Measurements from ENCODE around the gene TMEM131L.
"Not testable (repeated sequence)": the region's sequence is repeated elsewhere in the genome, so short reads cannot be mapped to it uniquely, and the experiment has no call there.

The TMEM131L gene

DNA sequence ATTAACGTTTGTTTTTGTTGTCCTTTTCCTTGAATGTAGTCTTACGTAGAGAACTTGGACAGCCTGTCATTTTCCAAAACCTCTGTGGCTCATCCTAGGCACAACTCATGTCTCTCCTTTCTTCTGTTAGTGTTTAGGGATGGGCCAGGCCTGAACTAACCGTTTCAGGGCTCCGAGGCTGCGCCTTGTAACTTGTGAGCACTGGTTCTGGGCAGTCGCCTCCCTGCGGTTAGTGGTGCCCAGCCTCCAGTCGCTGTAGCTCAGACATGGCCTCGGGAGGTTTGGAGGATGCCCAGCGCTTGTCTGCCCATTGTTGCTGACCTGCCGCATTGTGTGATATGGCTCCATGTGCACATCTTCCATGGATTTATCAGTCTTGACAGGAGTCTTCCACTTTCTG, 32.8 kb downstream of the TMEM131L start:
- no peak for DNase-seq (ENCODE audit: low read depth)

DNA sequence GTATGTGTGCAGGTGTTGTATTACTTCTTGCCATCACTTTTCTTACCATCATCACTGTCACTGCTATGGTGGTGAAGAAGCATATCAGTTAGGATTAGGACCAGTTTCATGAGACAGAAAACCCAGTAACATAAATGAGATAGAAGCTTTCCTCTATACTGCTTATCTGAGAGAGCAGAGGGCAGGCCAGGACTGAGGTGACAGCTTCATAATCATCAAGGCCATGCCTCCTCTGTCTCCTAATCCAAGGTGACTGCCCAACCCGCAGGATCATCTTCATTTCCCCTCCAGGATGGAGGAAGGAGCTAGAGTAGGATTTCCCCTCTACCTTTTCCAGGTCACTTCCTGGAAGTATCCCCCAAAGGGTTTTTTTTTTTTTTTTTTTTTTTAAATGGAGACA, 35.4 kb downstream of the TMEM131L start:
- no peak for DNase-seq (ENCODE audit: low read depth)

DNA sequence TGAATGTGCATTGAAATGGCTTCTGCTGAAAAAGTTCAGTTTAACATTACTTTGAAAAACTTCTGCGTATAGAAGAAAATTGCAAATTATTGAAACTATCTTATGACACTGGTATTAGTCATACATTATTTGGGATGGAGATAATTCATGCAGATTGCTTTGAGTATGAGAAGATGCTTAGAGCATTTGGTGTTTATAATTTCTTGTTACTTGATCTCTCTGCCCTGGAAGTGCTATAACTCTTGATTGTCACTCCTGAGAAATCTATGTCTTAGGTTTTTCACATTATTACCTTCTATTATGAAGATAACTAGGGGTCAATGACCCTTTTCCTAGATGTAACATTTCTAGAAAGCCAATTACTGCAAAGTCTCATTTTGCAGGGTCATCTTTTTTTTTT, 36.4 kb downstream of the TMEM131L start:
- no peak for DNase-seq (ENCODE audit: low read depth)

DNA sequence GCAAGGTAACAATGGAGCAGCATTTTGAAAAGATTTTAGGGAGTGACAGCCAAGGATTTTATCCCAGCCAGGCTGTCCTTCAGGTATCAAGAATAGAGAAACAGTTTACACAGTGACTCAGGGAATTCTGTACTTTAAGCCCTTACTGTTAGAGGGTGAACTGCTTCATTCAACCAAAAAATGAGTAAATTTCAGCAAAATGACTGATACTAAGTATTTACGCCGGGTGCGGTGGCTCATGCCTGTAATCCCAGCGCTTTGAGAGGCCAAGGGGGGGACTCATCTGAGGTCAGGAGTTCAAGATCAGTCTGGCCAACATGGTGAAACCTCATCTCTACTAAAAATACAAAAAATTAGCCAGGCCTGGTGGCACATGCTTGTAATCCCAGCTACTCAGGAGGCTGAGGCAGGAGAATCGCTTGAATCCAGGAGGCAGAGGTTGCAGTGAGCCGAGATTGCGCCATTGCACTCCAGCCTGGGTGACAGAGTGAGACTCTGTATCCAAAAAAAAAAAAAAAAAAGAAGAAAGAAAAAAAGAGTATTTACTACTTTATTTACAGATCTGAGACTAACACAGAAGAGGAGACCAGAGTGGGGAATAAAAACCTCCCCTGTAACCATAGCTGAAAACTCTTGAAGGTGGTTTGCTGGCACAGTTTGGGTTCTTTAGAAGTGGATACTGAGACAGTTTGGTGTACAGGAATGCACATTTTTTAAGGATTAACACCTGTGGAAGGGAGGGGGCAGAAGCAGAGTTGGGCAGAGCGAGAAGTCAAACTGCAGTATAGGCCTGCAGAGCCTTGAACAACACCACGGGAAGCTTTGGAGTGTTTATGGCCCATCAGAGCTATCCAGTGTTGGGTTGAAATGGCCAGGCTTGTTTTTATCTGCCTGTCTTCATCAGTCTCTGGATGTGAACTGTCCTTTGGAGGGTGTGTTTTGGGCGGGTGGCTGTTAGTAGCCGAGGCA, 40.5 kb downstream of the TMEM131L start:
- DNase-seq (ENCODE audit: low read depth): no peak

DNA sequence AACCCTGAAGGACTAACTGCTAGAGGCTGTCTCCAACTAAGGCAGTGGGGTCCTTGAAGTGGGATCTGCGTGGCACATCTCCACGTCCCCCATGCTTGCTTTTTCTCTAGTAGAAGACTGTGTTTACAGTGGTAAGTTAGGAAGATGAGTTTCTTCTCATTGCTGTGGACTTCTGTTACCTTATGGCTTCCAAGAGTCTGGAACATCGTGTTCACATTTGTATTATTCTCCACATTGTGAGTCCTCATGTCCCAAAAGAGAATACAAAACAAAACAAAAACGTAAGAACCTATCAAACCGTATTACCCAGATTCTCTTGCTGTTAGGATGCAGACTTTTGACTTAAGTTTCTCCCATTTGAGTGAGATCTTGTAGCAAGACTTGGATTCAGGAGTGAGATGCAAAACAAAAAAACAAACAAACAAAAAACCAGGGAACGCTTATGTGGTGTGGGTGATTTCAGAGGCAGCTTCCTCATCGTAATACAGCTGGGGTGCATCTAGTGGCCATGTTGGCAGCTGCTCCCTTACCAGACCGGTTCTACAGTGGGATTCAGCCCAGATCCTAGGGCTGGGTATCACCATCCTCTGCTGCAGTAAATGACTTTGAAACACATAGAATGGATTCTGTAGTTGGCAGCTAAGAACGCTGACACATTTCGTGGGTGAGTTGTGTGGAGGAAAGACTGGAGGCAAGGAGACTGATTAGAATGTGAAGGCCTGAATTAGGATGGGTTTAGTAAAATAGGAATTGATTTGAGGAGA, 41.3 kb downstream of the TMEM131L start:
- DNase-seq (ENCODE audit: low read depth): no peak

DNA sequence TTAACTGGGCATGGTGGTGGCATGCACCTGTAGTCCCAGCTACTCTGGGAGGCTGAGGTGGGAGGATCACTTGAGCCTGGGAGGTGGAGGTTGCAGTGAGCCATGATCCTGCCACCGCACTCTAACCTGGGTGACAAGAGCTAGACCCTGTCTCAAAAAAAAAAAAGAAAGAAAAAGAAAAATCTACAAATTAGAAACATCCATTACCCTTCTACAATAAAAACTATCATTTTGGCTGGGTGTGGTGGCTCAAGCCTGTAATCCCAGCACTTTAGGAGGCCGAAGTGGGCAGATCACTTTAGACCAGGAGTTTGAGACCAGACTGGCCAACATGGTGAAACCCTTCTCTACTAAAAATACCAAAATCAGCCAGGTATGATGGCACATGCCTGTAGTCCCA, 43.1 kb downstream of the TMEM131L start:
- not testable (repeated sequence) for DNase-seq (ENCODE audit: low read depth)

DNA sequence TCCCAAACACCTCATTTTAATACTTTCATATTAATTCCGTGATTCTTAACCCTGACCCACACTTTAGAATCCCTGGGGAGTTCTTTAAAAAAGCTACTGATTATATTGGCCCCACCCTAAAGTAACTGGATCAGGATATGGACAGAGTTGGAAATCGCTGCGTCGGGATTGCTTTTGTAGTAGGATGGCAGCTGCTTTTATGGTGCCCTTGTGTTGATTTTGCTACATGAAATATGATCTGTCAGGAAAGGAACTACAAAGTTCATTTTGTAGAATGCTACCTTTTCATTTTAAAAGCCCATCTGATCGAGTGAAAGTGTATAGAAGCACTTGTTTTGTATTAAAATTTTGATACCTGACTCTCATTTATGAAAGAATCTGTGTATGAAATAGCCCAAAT, 43.6 kb downstream of the TMEM131L start:
- no peak for DNase-seq (ENCODE audit: low read depth)

DNA sequence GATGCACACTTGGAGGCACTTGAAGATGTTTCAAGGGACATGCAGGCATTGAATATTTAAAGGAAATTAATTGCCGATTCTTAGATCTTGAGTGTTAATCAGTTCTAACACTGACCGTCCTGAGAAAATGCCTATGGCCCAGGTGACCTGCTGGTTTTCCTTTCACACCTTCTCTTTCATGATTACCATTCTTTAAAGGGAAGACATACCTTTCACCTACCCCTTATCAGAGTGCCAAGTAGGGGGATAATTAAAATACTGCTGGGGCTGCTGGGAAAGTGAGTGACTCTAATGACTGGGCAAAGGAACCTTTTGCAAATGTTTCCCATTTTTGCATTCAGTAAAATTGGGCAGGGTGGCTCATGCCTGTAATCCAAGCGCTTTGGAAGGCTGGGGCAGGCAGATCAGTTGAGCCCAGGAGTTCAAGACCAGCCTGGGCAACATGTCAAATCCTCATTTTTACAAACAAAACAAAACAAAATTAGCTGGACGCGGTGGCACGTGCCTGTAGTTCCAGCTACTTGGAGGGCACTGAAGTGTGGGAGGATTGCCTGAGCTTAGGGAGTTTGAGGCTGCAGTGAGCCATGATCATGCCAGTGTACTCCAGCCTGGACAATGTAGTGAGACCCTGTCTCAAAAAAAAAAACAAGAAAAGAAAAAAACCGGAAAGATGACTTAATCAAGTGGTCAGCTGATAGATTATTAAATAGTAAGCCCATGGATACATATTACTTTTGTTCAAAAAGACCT, 44.3 kb downstream of the TMEM131L start:
- no peak for DNase-seq (ENCODE audit: low read depth)

DNA sequence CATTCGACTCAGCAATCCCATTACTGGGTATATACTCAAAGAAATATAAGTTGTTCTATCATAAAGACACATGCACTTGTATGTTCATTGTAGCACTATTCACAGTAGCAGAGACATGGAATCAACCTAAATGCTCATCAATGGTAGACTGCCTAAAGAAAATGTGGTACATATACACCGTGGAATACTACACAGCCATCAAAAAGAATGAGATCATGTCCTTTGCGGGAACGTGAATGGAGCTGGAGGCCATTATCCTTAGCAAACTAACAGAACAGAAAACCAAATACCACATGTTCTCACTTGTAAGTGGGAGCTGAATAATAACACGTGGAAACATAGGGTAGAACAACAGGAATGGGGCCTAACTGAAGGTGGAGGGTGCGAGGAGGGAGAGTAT, 44.9 kb downstream of the TMEM131L start:
- no peak for DNase-seq (ENCODE audit: low read depth)

DNA sequence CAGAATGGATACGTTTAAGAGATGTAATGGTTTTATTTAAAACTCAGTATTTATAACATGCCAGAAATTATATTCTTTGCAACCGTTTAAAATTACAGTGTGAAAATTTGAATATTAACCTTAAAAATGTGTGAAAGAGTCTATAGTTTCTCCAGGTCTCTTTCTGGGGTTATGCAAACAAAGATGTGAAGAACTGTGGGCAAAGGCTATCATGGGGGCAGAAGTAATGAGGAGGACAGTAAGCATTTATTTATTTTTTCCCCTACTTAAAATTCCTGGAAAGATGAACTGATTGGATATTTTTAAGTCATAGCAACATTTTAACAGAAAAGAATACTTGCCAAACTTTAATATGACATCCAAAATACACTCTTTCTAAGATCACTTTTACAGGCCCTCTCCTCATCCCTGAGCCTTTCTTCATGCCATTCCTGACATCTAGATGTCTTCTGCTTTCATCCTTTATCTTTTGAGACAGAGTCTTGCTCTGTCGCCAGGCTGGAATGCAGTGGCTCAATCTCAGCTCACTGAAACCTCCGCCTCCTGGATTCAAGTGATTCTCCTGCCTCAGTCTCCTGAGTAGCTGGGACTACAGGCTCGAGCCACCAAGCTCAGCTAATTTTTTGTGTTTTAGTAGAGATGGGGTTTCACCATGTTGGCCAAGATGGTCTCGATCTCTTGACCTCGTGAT, 46.1 kb downstream of the TMEM131L start:
- DNase-seq (ENCODE audit: low read depth): no peak

DNA sequence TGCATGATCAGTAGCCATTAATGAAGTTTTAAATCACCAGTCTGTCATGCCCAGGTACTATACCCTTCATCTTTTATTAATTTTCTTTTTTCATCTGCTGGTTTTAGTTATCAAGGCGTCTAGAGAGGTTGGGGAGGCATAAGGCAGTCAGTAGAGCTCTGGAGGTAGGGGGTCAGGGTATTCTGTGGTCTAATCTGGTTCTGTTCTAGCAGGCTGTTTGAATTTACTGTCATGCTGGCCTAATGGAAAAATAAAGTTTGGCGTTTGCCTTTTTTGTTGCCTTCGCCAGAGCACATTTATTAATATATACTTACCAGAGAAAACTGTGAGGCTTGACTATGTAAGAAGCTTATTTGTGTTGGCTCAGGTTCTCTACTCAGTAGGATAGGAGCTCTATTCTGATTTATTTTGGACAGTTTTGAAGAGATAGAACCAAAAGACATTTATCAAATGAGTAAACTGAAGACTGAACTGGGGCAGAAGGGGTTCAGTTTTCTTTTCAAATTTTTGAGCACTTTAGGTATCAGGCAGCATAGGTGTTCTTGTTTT, 46.9 kb downstream of the TMEM131L start:
- DNase-seq (ENCODE audit: low read depth): no peak

DNA sequence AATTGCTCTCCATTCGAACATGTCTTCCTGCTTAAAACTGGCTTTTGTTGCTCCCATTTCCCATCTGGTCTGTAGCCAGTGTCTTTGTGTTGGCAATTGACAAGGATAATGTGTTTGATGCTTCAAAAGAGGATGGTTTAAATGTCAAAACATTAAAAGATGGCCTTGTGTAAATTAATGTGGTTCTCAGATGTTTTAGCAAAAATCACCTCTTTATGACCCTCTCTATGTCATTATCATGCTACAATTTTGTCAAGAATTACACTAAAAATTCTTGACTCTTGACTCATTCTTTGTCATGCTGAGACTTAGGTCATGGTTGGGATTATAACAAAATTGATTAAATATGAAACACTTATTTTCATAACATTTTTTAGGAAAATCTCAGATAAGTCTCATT, 47.4 kb downstream of the TMEM131L start:
- no peak for DNase-seq (ENCODE audit: low read depth)

DNA sequence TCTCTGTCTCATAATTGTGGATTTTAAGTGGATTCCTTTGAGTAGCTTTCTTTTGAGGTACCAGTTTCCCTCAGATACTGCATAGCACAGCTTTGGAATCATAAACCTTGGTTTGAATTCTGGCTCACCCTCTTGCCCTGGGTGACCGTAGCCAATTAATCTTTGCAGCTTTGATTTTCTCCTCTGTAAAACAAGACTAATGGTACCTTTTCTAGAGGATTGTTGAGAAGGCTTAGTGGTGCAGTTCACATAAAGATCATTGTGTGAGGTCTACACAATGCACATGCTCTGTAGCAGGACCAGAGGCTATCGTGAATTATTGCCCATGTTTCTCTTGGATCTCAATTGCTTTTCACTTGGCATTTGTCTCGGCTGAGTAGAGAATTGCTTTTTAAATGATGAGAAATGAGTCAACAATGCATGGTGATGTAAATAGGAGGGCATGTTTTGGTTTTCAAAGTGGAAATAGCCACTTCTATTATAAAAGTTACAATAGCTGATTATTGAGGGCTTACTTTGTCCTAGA, 47.9 kb downstream of the TMEM131L start:
- no peak for DNase-seq (ENCODE audit: low read depth)

DNA sequence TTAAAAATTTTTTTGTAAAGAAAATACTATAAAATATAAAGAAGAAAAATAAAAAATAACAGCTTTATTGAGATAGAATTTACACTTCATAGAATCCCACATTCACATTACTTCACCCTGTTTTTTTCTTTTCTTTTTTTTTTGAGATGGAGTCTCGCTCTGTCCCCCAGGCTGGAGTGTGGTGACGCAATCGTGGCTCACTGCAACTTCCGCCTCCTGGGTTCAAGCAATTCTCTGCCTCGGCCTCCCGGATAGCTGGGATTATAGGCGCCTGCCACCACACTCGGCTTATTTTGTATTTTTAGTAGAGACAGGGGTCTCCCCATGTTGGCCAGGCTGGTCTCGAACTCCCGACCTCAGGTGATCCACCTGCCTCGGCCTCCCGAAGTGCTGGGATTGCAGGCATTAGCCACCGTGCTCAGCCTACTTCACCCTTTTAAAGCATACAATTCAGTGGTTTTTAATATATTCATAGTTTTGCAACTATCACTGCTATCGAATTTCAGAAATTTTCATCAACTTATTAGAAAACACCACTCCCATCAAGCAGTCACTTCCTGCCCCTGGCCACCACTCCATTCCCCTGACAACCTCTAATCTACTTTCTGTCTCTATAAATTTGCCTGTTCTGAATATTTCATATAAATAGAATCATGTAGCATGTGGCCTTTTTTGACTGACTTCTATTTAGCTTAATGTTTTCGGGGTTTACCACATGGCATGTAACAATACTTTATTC, 48.7 kb downstream of the TMEM131L start:
- DNase-seq (ENCODE audit: low read depth): no peak

DNA sequence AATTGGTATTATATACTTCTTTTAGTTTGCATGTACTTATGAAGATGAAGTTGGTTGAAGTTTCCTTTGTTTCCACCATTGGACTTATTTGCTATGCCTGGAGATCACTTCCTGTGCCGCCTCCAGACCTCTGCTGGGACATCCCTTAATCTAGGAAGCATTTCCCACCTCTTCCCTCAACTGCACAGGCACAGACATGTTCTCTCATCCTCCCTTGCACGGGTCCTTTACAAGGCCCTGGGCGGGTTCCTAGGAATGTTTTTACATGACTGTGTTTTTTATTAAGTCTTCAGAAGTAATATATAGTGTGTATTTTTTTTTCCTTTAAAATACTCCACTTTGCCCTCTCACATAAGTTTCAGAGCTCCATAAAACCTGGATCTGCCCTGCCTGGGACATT, 51.0 kb downstream of the TMEM131L start:
- no peak for DNase-seq (ENCODE audit: low read depth)

DNA sequence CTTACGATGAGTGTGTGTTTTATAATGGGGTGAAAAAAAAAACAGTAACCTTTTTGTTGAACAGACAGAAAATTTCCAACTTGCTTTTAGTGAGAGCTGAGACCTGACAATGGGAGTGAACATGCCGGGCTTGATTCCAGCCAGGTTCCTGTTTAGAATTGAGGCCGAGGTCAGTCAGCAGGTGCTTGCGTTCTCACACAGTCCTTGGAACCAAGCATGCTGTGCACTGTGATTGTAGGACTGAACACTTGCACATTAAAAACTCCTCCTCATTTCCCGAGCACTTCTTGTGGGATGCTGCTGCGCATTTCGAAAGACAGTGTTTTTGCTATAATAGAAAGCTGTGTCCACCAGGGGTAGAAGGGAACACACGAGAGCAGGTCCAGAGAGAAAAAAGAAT, 51.8 kb downstream of the TMEM131L start:
- DNase-seq (ENCODE audit: low read depth): no peak

DNA sequence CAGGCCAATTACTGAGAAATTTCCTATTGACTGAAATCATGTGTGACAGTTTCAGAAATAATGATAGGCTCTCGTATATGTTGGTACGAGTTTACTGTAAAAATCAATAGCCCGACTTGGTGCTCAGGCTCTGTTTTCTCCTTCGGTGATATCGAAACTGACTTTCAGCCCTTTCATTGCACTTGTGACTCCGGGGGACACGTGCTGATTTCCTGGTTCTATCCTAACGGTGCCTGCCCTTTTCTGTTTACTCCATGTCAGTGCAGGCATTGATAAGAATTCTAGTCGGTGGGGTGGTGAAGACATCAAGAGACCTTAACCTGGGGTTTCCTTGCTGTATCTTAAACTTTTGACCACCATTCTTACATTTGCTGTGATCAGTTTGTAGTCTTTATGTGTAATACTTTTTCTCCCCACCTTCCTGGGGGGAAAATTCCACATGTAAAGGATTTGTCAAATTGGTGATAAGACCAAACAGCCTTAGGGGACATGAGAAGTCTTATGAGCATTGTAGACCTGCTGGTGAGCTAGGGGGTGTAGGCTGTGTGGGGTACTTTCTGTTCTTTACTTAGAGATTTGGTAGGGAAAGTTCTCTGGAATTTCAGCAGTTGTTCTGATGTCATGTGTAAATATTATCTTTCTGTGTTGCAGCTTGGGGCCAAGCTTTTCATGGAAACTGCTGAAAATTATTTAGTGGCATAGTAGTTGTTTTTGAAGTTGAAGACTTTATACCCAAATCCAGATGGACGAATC, 52.7 kb downstream of the TMEM131L start:
- DNase-seq (ENCODE audit: low read depth): no peak

DNA sequence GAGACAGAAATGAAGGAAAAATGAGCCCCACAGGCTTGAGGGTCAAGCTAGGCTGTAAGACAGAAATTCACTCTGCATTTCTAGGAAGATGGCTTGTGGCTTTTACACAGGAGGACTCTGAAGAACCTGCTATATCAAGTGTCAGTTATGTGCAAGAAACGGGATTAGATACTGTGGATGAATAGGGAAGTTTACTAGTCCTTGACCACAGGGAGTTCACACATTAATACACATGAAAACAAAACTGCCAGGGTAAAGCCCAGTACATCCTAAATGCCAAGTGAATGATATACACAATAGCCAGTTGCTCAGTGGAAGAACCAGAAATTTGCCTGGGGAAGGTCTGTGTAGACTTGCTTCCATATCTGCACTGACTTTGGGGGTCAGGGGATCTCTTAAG, 53.5 kb downstream of the TMEM131L start:
- DNase-seq (ENCODE audit: low read depth): no peak

DNA sequence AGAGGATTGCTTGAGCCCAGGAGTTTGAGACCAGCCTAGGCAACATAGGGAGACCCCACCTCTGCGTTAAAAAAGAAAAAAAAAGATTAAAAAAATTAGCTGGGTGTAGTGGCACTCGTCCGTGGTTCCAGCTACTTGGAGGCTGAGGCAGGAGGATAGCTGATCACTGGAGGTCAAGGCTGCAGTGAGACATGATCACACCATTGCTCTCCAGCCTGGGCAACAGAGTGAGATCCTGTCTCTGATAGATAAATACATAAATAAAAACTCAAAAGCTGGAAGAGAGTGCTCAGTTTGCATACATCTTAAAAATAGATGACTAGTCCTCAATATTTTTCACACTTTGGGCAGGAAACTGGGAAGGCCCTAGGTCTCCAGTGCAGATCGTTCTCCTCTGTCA, 54.1 kb downstream of the TMEM131L start:
- no peak for DNase-seq (ENCODE audit: low read depth)

DNA sequence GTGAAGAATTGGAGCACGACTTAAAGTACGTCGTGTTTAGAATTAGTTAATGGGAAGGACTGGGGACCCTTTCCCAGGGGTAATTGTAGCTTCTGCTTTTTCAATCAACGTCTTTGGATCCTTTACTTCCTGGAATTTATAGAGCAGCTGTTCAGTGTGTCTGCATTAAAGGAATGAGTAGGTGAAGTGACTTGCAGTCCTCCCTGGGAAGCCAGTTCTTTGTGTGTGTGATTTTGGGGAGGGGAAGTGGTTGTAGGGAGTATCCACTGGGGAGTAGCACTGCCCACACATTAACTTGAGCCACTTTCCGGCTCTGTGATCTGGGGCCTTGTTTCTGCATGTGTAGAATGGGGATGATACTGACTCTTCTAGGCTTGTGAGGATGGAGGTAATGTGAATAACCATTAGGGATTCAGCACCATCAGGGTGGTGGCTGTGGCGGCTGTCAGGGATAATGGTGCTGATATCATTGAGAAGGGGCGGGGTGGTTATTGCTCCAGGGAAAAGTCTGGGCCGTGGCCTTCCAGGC, 54.7 kb downstream of the TMEM131L start:
- no peak for DNase-seq (ENCODE audit: low read depth)
